ENCODE measurements around the gene GDAP2.

The GDAP2 gene

GRCh38 chr1:117841117-117841650, 88.2 kb downstream of the GDAP2 start:
- DNase-seq (ENCODE audit: low read depth), result no peak

- peak; percentile 92 for DNase-seq (ENCODE audit: low read depth)
Observed at GRCh38 chr1:117838911-117839310, 90.5 kb downstream of the GDAP2 start.

GRCh38 chr1:117836069-117836468, 93.4 kb downstream of the GDAP2 start:
- DNase-seq (ENCODE audit: low read depth), result no peak

GRCh38 chr1:117834416-117834815, 95.0 kb downstream of the GDAP2 start:
- no peak for DNase-seq (ENCODE audit: low read depth)

- no peak for DNase-seq (ENCODE audit: low read depth)
Observed at GRCh38 chr1:117832453-117832852, 97.0 kb downstream of the GDAP2 start.

- no peak for DNase-seq (ENCODE audit: low read depth)
Observed at GRCh38 chr1:117830222-117830621, 99.2 kb downstream of the GDAP2 start.

GRCh38 chr1:117828201-117828600, 101.2 kb downstream of the GDAP2 start:
- peak; percentile 97 for DNase-seq (ENCODE audit: low read depth)

GRCh38 chr1:117826540-117827078, 102.8 kb downstream of the GDAP2 start:
- peak; percentile 97 for DNase-seq (ENCODE audit: low read depth)

- no peak for DNase-seq (ENCODE audit: low read depth)
Observed at GRCh38 chr1:117826119-117826518, 103.3 kb downstream of the GDAP2 start.

GRCh38 chr1:117825414-117825813, 104.0 kb downstream of the GDAP2 start:
- DNase-seq (ENCODE audit: low read depth), result peak; percentile 58

- peak; percentile 91 for DNase-seq (ENCODE audit: low read depth)
Observed at GRCh38 chr1:117824616-117825015, 104.8 kb downstream of the GDAP2 start.

GRCh38 chr1:117821774-117822482, 107.5 kb downstream of the GDAP2 start:
- DNase-seq (ENCODE audit: low read depth), result peak; percentile 98

GRCh38 chr1:117821382-117821755, 108.1 kb downstream of the GDAP2 start:
- peak; percentile 63 for DNase-seq (ENCODE audit: low read depth)

- peak; percentile 85 for DNase-seq (ENCODE audit: low read depth)
Observed at GRCh38 chr1:117820694-117821381, 108.6 kb downstream of the GDAP2 start.

- DNase-seq (ENCODE audit: low read depth), result no peak
Observed at GRCh38 chr1:117820096-117820495, 109.3 kb downstream of the GDAP2 start.

- DNase-seq (ENCODE audit: low read depth), result no peak
Observed at GRCh38 chr1:117819301-117819700, 110.1 kb downstream of the GDAP2 start.

GRCh38 chr1:117818456-117818855, 111.0 kb downstream of the GDAP2 start:
- peak; percentile 45 for DNase-seq (ENCODE audit: low read depth)

GRCh38 chr1:117817629-117818028, 111.8 kb downstream of the GDAP2 start:
- DNase-seq (ENCODE audit: low read depth), result no peak

GRCh38 chr1:117815926-117816325, 113.5 kb downstream of the GDAP2 start:
- DNase-seq (ENCODE audit: low read depth), result no peak

- peak; percentile 64 for DNase-seq (ENCODE audit: low read depth)
Observed at GRCh38 chr1:117814856-117815797, 114.3 kb downstream of the GDAP2 start.
